Mesothelial cell of epicardium (in vitro differentiated cells): ENCODE data around the gene UBN1. TPM values are rescaled to one million over a fixed set of nuclear protein-coding genes. Genes with fewer than 3 reads are reported as not detected.

Experiments used
- DNase-seq, 2 experiments: peaks; one replicate each; pipeline ENCODE4 v3.0.0; 2021; ENCODE audit warnings: low spot score in 2 of 2; ENCODE audit not compliant: unreplicated experiment in 2 of 2
- H3K27ac Mint-ChIP-seq: 2 replicates; pipeline ENCODE4 v1.8.0; 2021; ENCODE audit warnings: mixed read lengths
- H3K27me3 Mint-ChIP-seq: 2 replicates; pipeline ENCODE4 v1.8.0; 2021; ENCODE audit warnings: low read depth, mixed read lengths
- H3K36me3 Mint-ChIP-seq: 2 replicates; pipeline ENCODE4 v1.8.0; 2021; ENCODE audit warnings: mixed read lengths
- H3K4me1 Mint-ChIP-seq: 2 replicates; pipeline ENCODE4 v1.8.0; 2021; ENCODE audit warnings: mixed read lengths
- H3K4me3 Mint-ChIP-seq: 2 replicates; pipeline ENCODE4 v1.8.0; 2021; ENCODE audit warnings: mild to moderate bottlenecking, moderate library complexity, mixed read lengths
- H3K9me3 Mint-ChIP-seq: 2 replicates; pipeline ENCODE4 v1.8.0; 2021; ENCODE audit warnings: mixed read lengths
- CTCF ChIP-seq: fragments of 200-600 bp; sonication (generic); IDR thresholded peaks from one replicate; pipeline ENCODE4 v1.5.0; 2021; ENCODE audit warnings: antibody characterized with exemption; ENCODE audit not compliant: unreplicated experiment
- total RNA-seq: library from RNA; stranded (reverse); gene quantifications from 3 replicates; pipeline ENCODE4 v1.2.1, GENCODE V29; 2021

The UBN1 gene
- total RNA-seq, 1 donor from 2014 or later = 40.5 TPM

- Mint-ChIP-seq H3K9me3 (no peaks in the 10 kb centered on the region), H3K27me3 (no peaks in the 10 kb centered on the region), H3K4me3 (no peak overlapping the region), H3K27ac (no peak overlapping the region), H3K36me3 (peaks cover 48% of the 10 kb centered on the region), H3K4me1 (no peaks in the 10 kb centered on the region)
- DNase-seq = no peak
- no peak for TF ChIP-seq CTCF
Observed at GRCh38 chr16:4832698-4833343, 14.5 kb upstream of the UBN1 start.

GRCh38 chr16:4833584-4833983, 13.7 kb upstream of the UBN1 start:
- Mint-ChIP-seq H3K27me3 (no peaks in the 10 kb centered on the region), H3K27ac (no peak overlapping the region), H3K36me3 (peaks cover 44% of the 10 kb centered on the region), H3K4me1 (no peaks in the 10 kb centered on the region), H3K9me3 (no peaks in the 10 kb centered on the region), H3K4me3 (no peak overlapping the region)
- no peak for DNase-seq
- no peak for TF ChIP-seq CTCF

GRCh38 chr16:4836727-4837126, 10.6 kb upstream of the UBN1 start:
- no peak for TF ChIP-seq CTCF

GRCh38 chr16:4837733-4838501, 9.4 kb upstream of the UBN1 start:
- H3K9me3 Mint-ChIP-seq = no peaks in the 10 kb centered on the region
- H3K27me3 Mint-ChIP-seq = no peaks in the 10 kb centered on the region
- no peak overlapping the region for H3K27ac Mint-ChIP-seq
- H3K4me3 Mint-ChIP-seq = no peak overlapping the region
- H3K36me3 Mint-ChIP-seq = peaks cover 29% of the 10 kb centered on the region
- no peaks in the 10 kb centered on the region for H3K4me1 Mint-ChIP-seq
- DNase-seq = no peak
- no peak for TF ChIP-seq CTCF

More at GRCh38 chr16:4836727-4837126, 10.6 kb upstream of the UBN1 start:
- Mint-ChIP-seq H3K9me3 (no peaks in the 10 kb centered on the region), H3K4me1 (no peaks in the 10 kb centered on the region), H3K4me3 (no peak overlapping the region), H3K27me3 (no peaks in the 10 kb centered on the region), H3K36me3 (peaks cover 36% of the 10 kb centered on the region), H3K27ac (no peak overlapping the region)
- no peak for DNase-seq

GRCh38 chr16:4839942-4840341, 7.3 kb upstream of the UBN1 start:
- Mint-ChIP-seq H3K4me3 (no peak overlapping the region), H3K4me1 (no peaks in the 10 kb centered on the region), H3K27me3 (no peaks in the 10 kb centered on the region), H3K9me3 (no peaks in the 10 kb centered on the region), H3K27ac (no peak overlapping the region), H3K36me3 (peaks cover 31% of the 10 kb centered on the region)
- no peak for TF ChIP-seq CTCF
- no peak for DNase-seq
